ENCODE data around the gene SBF1. TPM values are rescaled to one million over a fixed set of nuclear protein-coding genes. Genes with fewer than 3 reads are reported as not detected.
"Not testable (repeated sequence)": the region's sequence is repeated elsewhere in the genome, so short reads cannot be mapped to it uniquely, and the experiment has no call there.

SBF1 gene
- total RNA-seq, 2 donors from 2014 or later = 41.1 to 57.1 TPM

DNA sequence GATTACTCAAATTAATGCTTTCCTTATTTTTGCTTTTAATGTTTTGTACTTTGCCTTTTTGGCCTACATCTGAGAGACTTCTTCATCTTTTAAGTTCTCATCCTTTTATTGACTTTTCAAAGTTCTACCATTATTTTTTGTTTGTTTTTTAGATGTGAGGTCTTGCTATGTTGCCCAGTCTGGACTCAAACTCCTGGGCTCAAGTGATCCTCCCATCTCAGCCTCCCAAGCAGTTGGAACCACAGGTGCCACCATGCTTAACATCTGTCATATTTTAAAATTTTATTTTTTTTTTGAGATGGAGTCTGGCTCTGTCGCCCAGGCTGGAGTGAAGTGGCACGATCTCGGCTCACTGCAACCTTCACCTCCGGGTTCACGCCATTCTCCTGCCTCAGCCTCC is 73.9 kb downstream of the SBF1 start:
- Histone ChIP-seq H3K9me3 (no peaks in the 10 kb centered on the region), H3K36me3 (peaks cover 13% of the 10 kb centered on the region), H3K27me3 (no peaks in the 10 kb centered on the region), H3K27ac (no peak overlapping the region), H3K4me3 (no peak overlapping the region), H3K4me1 (peaks cover 0 to 20% of the 10 kb centered on the region in 2 donors)
- DNase-seq (ENCODE audit: low spot score) = no peak
- TF ChIP-seq, protein P1, sequence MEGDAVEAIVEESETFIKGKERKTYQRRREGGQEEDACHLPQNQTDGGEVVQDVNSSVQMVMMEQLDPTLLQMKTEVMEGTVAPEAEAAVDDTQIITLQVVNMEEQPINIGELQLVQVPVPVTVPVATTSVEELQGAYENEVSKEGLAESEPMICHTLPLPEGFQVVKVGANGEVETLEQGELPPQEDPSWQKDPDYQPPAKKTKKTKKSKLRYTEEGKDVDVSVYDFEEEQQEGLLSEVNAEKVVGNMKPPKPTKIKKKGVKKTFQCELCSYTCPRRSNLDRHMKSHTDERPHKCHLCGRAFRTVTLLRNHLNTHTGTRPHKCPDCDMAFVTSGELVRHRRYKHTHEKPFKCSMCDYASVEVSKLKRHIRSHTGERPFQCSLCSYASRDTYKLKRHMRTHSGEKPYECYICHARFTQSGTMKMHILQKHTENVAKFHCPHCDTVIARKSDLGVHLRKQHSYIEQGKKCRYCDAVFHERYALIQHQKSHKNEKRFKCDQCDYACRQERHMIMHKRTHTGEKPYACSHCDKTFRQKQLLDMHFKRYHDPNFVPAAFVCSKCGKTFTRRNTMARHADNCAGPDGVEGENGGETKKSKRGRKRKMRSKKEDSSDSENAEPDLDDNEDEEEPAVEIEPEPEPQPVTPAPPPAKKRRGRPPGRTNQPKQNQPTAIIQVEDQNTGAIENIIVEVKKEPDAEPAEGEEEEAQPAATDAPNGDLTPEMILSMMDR (IDR thresholded peaks at IDR 0.05) = no peak

DNA sequence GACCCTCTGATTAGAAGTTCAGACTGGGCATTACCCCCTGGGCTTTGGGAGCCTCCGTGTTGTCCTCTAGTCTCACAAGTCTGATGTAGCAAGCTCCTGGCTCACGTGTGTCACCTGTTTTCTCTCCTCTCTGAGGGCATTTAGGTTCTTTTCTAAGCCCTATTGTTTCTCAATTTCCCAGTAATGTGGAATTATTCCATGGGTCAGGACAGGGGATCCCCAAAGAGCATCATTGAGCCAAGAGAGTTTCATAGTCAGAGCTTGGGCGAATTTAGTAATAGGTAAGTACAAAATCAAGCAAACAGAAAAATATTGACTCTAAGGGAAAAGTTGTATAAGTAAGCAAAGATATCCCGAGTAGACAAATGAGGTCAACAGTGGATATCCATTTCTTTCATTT is 74.4 kb downstream of the SBF1 start:
- Histone ChIP-seq H3K27ac (no peak overlapping the region), H3K4me3 (no peak overlapping the region), H3K36me3 (peaks cover 16% of the 10 kb centered on the region), H3K27me3 (no peaks in the 10 kb centered on the region), H3K4me1 (peaks cover 0 to 20% of the 10 kb centered on the region in 2 donors), H3K9me3 (no peaks in the 10 kb centered on the region)
- TF ChIP-seq, protein P1 (IDR thresholded peaks at IDR 0.05) = no peak
- DNase-seq (ENCODE audit: low spot score) = no peak

DNA sequence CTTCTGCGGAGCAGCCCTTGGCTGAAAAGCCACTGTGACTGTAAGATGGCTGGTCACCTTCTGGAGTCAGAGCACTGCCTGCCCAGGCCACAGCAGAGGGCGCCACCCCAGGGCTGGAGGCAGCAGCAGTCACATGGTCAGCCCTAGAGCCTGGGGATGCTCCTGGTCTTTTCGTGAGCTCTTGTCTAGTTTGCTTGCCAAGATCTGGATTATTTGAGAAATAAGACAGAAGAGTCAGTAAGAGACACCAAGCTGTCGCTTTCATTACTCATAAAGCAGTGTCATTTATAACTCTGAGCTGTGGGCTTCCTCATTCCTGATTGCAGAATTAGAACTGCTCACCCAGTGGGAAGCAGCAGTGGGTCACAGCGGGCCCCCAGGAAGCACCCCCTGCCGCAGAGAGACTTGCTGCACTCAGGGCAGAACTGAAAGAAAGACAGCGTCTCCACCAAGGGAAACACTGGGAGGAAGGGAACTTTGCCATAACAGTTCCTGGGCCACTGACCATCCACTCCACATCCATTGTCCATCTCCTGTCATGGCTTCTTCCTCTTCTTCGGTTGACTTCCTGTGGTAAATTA is 75.0 kb downstream of the SBF1 start:
- H3K4me3 ChIP-seq = no peak overlapping the region

DNA sequence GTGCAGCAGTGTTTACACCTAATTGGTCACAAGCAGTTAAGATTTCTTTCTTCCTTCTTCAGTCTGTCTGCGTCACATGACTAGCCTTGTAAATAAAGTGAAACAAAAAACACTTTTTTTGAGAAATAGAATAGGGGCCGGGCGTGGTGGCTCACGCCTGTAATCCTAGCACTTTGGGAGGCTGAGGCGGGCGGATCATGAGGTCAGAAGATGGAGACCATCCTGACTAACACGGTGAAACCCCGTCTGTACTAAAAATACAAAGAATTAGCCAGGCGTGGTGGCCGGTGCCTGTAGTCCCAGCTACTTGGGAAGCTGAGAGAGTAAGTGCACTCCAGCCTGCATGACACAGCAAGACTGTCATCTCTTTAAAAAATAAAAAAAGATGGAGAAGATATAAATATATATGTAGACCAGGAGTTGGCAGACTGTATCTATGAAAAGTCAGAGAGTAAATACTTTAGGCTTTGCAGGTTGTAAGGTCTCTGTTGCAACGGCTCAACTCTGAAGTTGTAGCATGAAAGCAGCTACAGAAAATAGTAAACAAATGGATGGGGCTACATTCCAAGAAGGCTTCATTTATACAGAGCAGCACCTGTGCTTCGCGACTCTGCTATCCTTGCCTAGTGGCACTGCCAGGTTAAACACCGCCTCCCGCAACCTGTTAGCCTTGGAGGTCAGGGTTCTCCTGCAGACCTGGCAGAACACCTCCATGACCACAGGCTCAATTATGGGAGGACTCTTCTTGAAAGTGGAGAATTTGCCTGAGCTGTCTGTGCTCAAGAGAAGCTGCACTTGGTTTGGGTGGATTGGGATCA is 75.8 kb downstream of the SBF1 start:
- Histone ChIP-seq H3K4me1 (peaks cover 0 to 20% of the 10 kb centered on the region in 2 donors), H3K27ac (peak overlapping the region; percentile 10 to 15), H3K36me3 (peaks cover 29% of the 10 kb centered on the region), H3K27me3 (no peaks in the 10 kb centered on the region), H3K4me3 (no peak overlapping the region), H3K9me3 (no peaks in the 10 kb centered on the region)
- no peak for DNase-seq (ENCODE audit: low spot score)
- TF ChIP-seq, protein P1 (IDR thresholded peaks at IDR 0.05) = no peak

More for the DNA sequence above, 75.0 kb downstream of the SBF1 start:
- H3K4me1 ChIP-seq = peaks cover 0 to 20% of the 10 kb centered on the region in 2 donors
- H3K27ac ChIP-seq = peak overlapping the region; percentile 10 to 15
- TF ChIP-seq, protein P1 (IDR thresholded peaks at IDR 0.05) = peak in 1 of 2 donors; percentile 43
- H3K27me3 ChIP-seq = no peaks in the 10 kb centered on the region
- no peak for DNase-seq (ENCODE audit: low spot score)
- peaks cover 21% of the 10 kb centered on the region for H3K36me3 ChIP-seq
- H3K9me3 ChIP-seq = no peaks in the 10 kb centered on the region

DNA sequence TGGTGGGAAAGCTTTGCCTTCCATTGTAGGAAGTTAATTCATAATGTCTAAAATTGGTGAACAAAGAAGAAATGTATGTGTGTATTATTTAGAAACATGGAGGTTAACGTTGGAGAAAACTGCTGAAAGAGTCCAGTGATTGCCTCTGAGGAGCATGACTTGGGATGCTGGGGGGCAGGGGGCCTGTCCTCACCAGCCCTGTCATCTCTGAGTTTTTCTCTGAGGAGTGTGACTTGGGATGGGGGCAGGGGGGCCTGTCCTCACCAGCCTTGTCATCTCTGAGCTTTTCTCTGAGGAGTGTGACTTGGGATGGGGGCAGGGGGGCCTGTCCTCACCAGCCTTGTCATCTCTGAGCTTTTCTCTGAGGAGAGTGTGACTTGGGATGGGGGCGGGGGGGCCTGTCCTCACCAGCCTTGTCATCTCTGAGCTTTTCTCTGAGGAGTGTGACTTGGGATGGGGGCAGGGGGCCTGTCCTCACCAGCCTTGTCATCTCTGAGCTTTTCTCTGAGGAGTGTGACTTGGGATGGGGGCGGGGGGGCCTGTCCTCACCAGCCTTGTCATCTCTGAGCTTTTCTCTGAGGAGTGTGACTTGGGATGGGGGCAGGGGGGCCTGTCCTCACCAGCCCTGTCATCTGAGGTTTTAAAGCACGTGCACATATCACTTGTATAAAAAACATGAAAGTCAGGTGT is 77.3 kb downstream of the SBF1 start:
- DNase-seq (ENCODE audit: low spot score); H3K4me1 ChIP-seq; H3K27ac ChIP-seq; H3K9me3 ChIP-seq; H3K27me3 ChIP-seq; H3K4me3 ChIP-seq: not testable (repeated sequence)
- peaks cover 34% of the 10 kb centered on the region for H3K36me3 ChIP-seq
